HEK293 (cell line): ENCODE results near the gene CAV1.

Experiments used
- CTCF ChIA-PET: fragments of 350-600 bp; formaldehyde crosslinking; extraction: SDS; loops from one replicate; lab custom pipeline; 2021; ENCODE audit warnings: antibody characterized with exemption; lab: Yijun Ruan, JAX
- POLR2A ChIA-PET: fragments of 300-600 bp; formaldehyde crosslinking; extraction: SDS; loops from one replicate; lab custom pipeline; 2020; ENCODE audit warnings: antibody characterized with exemption, inconsistent platforms; lab: Yijun Ruan, JAX
- H3K27ac ChIP-seq: fragments of 200-500 bp; sonication (Bioruptor generic); 2 replicates; pipeline ENCODE4 v1.5.1; 2014; ENCODE audit warnings: low read depth, low read length, control low read depth, inconsistent platforms; ENCODE audit errors: extremely low read depth
- H3K36me3 ChIP-seq, 2 experiments: fragments of 200-500 bp in 1 of 2; sonication (Bioruptor generic) in 1 of 2; 1 replicate in 1 of 2; 2 replicates in 1 of 2; pipeline ENCODE4 v1.5.1; 2014 to 2017; ENCODE audit warnings: inconsistent platforms in 2 of 2, low read length in 2 of 2; ENCODE audit not compliant: control insufficient read depth in 2 of 2, insufficient read depth in 1 of 2
- H3K4me1 ChIP-seq: fragments of 200-500 bp; sonication (Bioruptor generic); 2 replicates; pipeline ENCODE4 v1.5.1; 2014; ENCODE audit warnings: mild to moderate bottlenecking, low read length, inconsistent platforms; ENCODE audit not compliant: control insufficient read depth, insufficient read depth
- H3K4me3 ChIP-seq: 2 replicates; pipeline ENCODE4 v1.5.1; 2011; ENCODE audit warnings: low read depth, mild to moderate bottlenecking, control low read depth, low read length, moderate library complexity
- H3K9me3 ChIP-seq: fragments of 200-500 bp; sonication (Bioruptor generic); 2 replicates; pipeline ENCODE4 v1.5.1; 2014; ENCODE audit warnings: low read depth, low read length, inconsistent platforms; ENCODE audit not compliant: control insufficient read depth, insufficient read depth
- FEZF1 ChIP-seq: fragments of 450-650 bp; formaldehyde crosslinking; IDR thresholded peaks from 2 replicates; pipeline ENCODE4 v1.5.1; 2016; ENCODE audit warnings: missing biosample characterization, missing genetic modification characterization
- GLI2 ChIP-seq: fragments of 450-650 bp; formaldehyde crosslinking; IDR thresholded peaks from 2 replicates; pipeline ENCODE4; 2017; ENCODE audit warnings: missing biosample characterization, missing genetic modification characterization, low read depth, borderline replicate concordance
- HOXA7 ChIP-seq: sonication (generic); formaldehyde crosslinking; IDR thresholded peaks from 2 replicates; pipeline ENCODE4 v1.8.1; 2022; ENCODE audit warnings: missing genetic modification reagents, borderline replicate concordance
- KLF8 ChIP-seq: fragments of 450-650 bp; formaldehyde crosslinking; IDR thresholded peaks from 2 replicates; pipeline ENCODE4 v1.5.1; 2016; ENCODE audit warnings: missing biosample characterization, missing genetic modification characterization
- PRDM10 ChIP-seq: fragments of 450-650 bp; formaldehyde crosslinking; IDR thresholded peaks from 2 replicates; pipeline ENCODE4 v1.5.1; 2016; ENCODE audit warnings: missing biosample characterization, missing genetic modification characterization
- REPIN1 ChIP-seq: fragments of 450-650 bp; formaldehyde crosslinking; IDR thresholded peaks from 2 replicates; pipeline ENCODE4 v1.5.1; 2017; ENCODE audit warnings: missing biosample characterization, missing genetic modification characterization, low read depth
- YY2 ChIP-seq: fragments of 450-650 bp; formaldehyde crosslinking; IDR thresholded peaks from 2 replicates; pipeline ENCODE4 v1.5.1; 2016; ENCODE audit warnings: missing biosample characterization, missing genetic modification characterization
- ZFP41 ChIP-seq: fragments of 450-650 bp; formaldehyde crosslinking; IDR thresholded peaks from 2 replicates; pipeline ENCODE4 v1.5.1; 2016; ENCODE audit warnings: missing biosample characterization, missing genetic modification characterization, borderline replicate concordance
- ZNF121 ChIP-seq: fragments of 450-650 bp; formaldehyde crosslinking; IDR thresholded peaks from 2 replicates; pipeline ENCODE4 v1.5.1; 2016; ENCODE audit warnings: missing biosample characterization, missing genetic modification characterization
- ZNF175 ChIP-seq: fragments of 450-650 bp; formaldehyde crosslinking; IDR thresholded peaks from 2 replicates; pipeline ENCODE4 v1.5.1; 2016; ENCODE audit warnings: missing biosample characterization, missing genetic modification characterization
- ZNF184 ChIP-seq: fragments of 450-650 bp; IDR thresholded peaks from 2 replicates; pipeline ENCODE4 v1.5.1; 2018; ENCODE audit warnings: missing biosample characterization, mild to moderate bottlenecking, missing genetic modification characterization
- ZNF239 ChIP-seq: fragments of 450-650 bp; formaldehyde crosslinking; IDR thresholded peaks from 2 replicates; pipeline ENCODE4 v1.5.1; 2016; ENCODE audit warnings: missing biosample characterization, missing genetic modification characterization
- ZNF341 ChIP-seq: fragments of 450-650 bp; formaldehyde crosslinking; IDR thresholded peaks from 2 replicates; pipeline ENCODE4; 2016; ENCODE audit warnings: low read depth, missing biosample characterization, missing genetic modification characterization
- ZNF366 ChIP-seq: fragments of 450-650 bp; formaldehyde crosslinking; conservative IDR thresholded peaks from 2 replicates; pipeline ENCODE4 v1.5.1; 2016; ENCODE audit warnings: missing biosample characterization, missing genetic modification characterization
- ZNF398 ChIP-seq: fragments of 450-650 bp; formaldehyde crosslinking; IDR thresholded peaks from 2 replicates; pipeline ENCODE4 v1.5.1; 2017; ENCODE audit warnings: missing biosample characterization, missing genetic modification characterization
- ZNF501 ChIP-seq: fragments of 450-650 bp; formaldehyde crosslinking; IDR thresholded peaks from 2 replicates; pipeline ENCODE4 v1.5.1; 2016; ENCODE audit warnings: missing biosample characterization, missing genetic modification characterization
- ZNF518A ChIP-seq: fragments of 450-650 bp; formaldehyde crosslinking; conservative IDR thresholded peaks from 2 replicates; pipeline ENCODE4 v1.5.1; 2016; ENCODE audit warnings: low read depth, missing biosample characterization, missing genetic modification characterization
- ZNF660 ChIP-seq: fragments of 450-650 bp; IDR thresholded peaks from 2 replicates; pipeline ENCODE4 v1.5.1; 2018; ENCODE audit warnings: missing biosample characterization, mild to moderate bottlenecking, missing genetic modification characterization
- ZNF670 ChIP-seq: fragments of 450-650 bp; formaldehyde crosslinking; IDR thresholded peaks from 2 replicates; pipeline ENCODE4 v1.5.1; 2016; ENCODE audit warnings: missing biosample characterization, missing genetic modification characterization, low read depth
- ZNF692 ChIP-seq: fragments of 450-650 bp; formaldehyde crosslinking; IDR thresholded peaks from 2 replicates; pipeline ENCODE4 v1.5.1; 2016; ENCODE audit warnings: missing biosample characterization, missing genetic modification characterization
- ZNF707 ChIP-seq: fragments of 450-650 bp; formaldehyde crosslinking; IDR thresholded peaks from 2 replicates; pipeline ENCODE4 v1.5.1; 2016; ENCODE audit warnings: missing biosample characterization, missing genetic modification characterization
- ZNF837 ChIP-seq: fragments of 450-650 bp; formaldehyde crosslinking; IDR thresholded peaks from 2 replicates; pipeline ENCODE4 v1.5.1; 2016; ENCODE audit warnings: missing biosample characterization, missing genetic modification characterization

Gene CAV1

GRCh38 chr7:116511552-116512519 lies 13.0 kb upstream of the CAV1 start (continued):
- TF ChIP-seq ZNF692 (tag by site-specific recombination) = peak; percentile 37
- peak; percentile 80 for TF ChIP-seq PRDM10 (tag by site-specific recombination)
- TF ChIP-seq ZNF670 (tag by site-specific recombination) = no peak
- TF ChIP-seq FEZF1 (tag by site-specific recombination) = no peak
- no peak for TF ChIP-seq ZNF398 (tag by site-specific recombination)
- no peak for TF ChIP-seq ZNF239 (tag by site-specific recombination)
- TF ChIP-seq KLF8 (tag by site-specific recombination) = peak; percentile 25; the same call in 1 of the 2 replicates
- TF ChIP-seq, all 188 proteins: peak for 26

GRCh38 chr7:116512520-116513188 lies 12.2 kb upstream of the CAV1 start:
- POLR2A ChIA-PET = interaction anchor here (1.0 to 1.5 kb wide), 2 partner anchors 13 kb away, joined by 5 read pairs; partner anchors contain the start of genes CAV1 and CAV2
- H3K27ac ChIP-seq = no peak overlapping the region
- TF ChIP-seq YY2 (tag by site-specific recombination) (peak; percentile 22; the same call in 1 of the 2 replicates), ZNF184 (tag by site-specific recombination) (no peak), ZNF341 (tag by site-specific recombination) (peak; percentile 53; the same call in 1 of the 2 replicates), ZNF518A (no peak), GLI2 (tag by site-specific recombination) (no peak), ZNF121 (tag by site-specific recombination) (no peak), REPIN1 (tag by site-specific recombination) (no peak), ZNF501 (0 out of 2 replicates have a peak, but pooled peaks have one; percentile 11), ZNF175 (tag by site-specific recombination) (no peak), ZNF660 (tag by site-specific recombination) (peak; percentile 22; the same call in 1 of the 2 replicates), ZNF366 (tag by site-specific recombination) (peak; percentile 79), ZFP41 (tag by site-specific recombination) (no peak), ZNF837 (tag by site-specific recombination) (no peak), HOXA7 (no peak), ZNF707 (tag by site-specific recombination) (no peak)

More at GRCh38 chr7:116512520-116513188, 12.2 kb upstream of the CAV1 start:
- CTCF ChIA-PET = interaction anchor here (0.6 kb wide), 1 partner anchor 255 kb away, joined by 3 read pairs; no protein-coding TSS in a partner anchor
- Histone ChIP-seq H3K9me3 (no peaks in the 10 kb centered on the region), H3K36me3 (no peaks in the 10 kb centered on the region), H3K4me3 (no peak overlapping the region; the same call in 1 of the 2 replicates), H3K4me1 (peaks cover 18% of the 10 kb centered on the region)
